A673 (cell line): ENCODE data around the gene ATP6V1C2. TPM values are rescaled to one million over a fixed set of nuclear protein-coding genes. Genes with fewer than 3 reads are reported as not detected.

Experiments
- BruUV-seq: library from RNA; stranded (reverse); fragments of 400-500 nt; replicated peaks from 2 replicates; lab custom pipeline; 2021; lab: Mats Ljungman, UMichigan
- CTCF ChIA-PET: fragments of 300-600 bp; sonication (Branson Sonifier 250); formaldehyde crosslinking; loops from one replicate; lab custom pipeline; 2022; ENCODE audit warnings: antibody characterized with exemption; lab: Charles Lee
- POLR2A ChIA-PET: fragments of 300-600 bp; sonication (Branson Sonifier 250); formaldehyde crosslinking; loops from one replicate; lab custom pipeline; 2022; ENCODE audit warnings: antibody characterized with exemption; ENCODE audit not compliant: low non-redundant PET; lab: Charles Lee
- DNase-seq: peaks from one replicate; pipeline ENCODE4 v3.0.0-alpha.2; 2015; ENCODE audit warnings: low spot score
- H3K27ac ChIP-seq: fragments of 200-600 bp; sonication (generic); 2 replicates; pipeline ENCODE4 v1.5.1; 2016; ENCODE audit warnings: mixed run types, low read depth, mild to moderate bottlenecking, mixed read lengths, antibody characterized with exemption, low read length; ENCODE audit not compliant: poor library complexity, severe bottlenecking
- H3K27me3 ChIP-seq: fragments of 200-600 bp; sonication (generic); replicated peaks from 2 replicates; pipeline ENCODE4 v1.6.1; 2017; ENCODE audit warnings: mixed run types, low read depth, mild to moderate bottlenecking, mixed read lengths, antibody characterized with exemption, low read length; ENCODE audit not compliant: insufficient read depth, poor library complexity
- H3K36me3 ChIP-seq: fragments of 200-600 bp; sonication (generic); 2 replicates; pipeline ENCODE4 v1.6.1; 2016; ENCODE audit warnings: mixed run types, mild to moderate bottlenecking, mixed read lengths, antibody characterized with exemption, low read length; ENCODE audit not compliant: insufficient read depth, poor library complexity, severe bottlenecking
- H3K4me1 ChIP-seq: fragments of 200-600 bp; sonication (generic); 2 replicates; pipeline ENCODE4 v1.6.1; 2017; ENCODE audit warnings: mixed run types, mild to moderate bottlenecking, mixed read lengths, antibody characterized with exemption, low read length; ENCODE audit not compliant: insufficient read depth, poor library complexity, severe bottlenecking
- H3K4me3 ChIP-seq: fragments of 200-600 bp; sonication (generic); 2 replicates; pipeline ENCODE4 v1.5.1; 2016; ENCODE audit warnings: low read depth, mixed run types, mild to moderate bottlenecking, mixed read lengths, low read length; ENCODE audit not compliant: poor library complexity, severe bottlenecking
- H3K9me3 ChIP-seq: fragments of 200-600 bp; sonication (generic); 2 replicates; pipeline ENCODE4 v1.6.1; 2016; ENCODE audit warnings: mixed run types, low read depth, mild to moderate bottlenecking, mixed read lengths, antibody characterized with exemption, low read length; ENCODE audit not compliant: poor library complexity, severe bottlenecking
- EZH2 ChIP-seq: fragments of 200-600 bp; sonication (generic); IDR thresholded peaks from 2 replicates; pipeline ENCODE4 v1.6.1; 2017; ENCODE audit warnings: borderline replicate concordance, low read depth, mild to moderate bottlenecking, mixed read lengths, antibody characterized with exemption, low read length; ENCODE audit not compliant: poor library complexity, severe bottlenecking
- intact Hi-C: fragments of 100-400 bp; cut with micrococcal nuclease; formaldehyde crosslinking; loops from one replicate; pipeline ENCODE4 v1.10.0; 2022; ENCODE audit not compliant: unreplicated experiment
- total RNA-seq: library from RNA; stranded (reverse); gene quantifications from 2 replicates; pipeline ENCODE4 v1.2.3, GENCODE V29; 2021
- TF ChIP-seq, protein P1 (sequence below): fragments of 300-800, 200-600 bp; sonication (generic); conservative IDR thresholded peaks from 2 replicates; pipeline ENCODE4 v1.5.1; 2017; ENCODE audit warnings: low read depth, mild to moderate bottlenecking, antibody characterized with exemption, low read length, moderate library complexity, mixed read lengths

ATP6V1C2 gene
- total RNA-seq, 1 experiment from 2014 or later = not detected

DNA sequence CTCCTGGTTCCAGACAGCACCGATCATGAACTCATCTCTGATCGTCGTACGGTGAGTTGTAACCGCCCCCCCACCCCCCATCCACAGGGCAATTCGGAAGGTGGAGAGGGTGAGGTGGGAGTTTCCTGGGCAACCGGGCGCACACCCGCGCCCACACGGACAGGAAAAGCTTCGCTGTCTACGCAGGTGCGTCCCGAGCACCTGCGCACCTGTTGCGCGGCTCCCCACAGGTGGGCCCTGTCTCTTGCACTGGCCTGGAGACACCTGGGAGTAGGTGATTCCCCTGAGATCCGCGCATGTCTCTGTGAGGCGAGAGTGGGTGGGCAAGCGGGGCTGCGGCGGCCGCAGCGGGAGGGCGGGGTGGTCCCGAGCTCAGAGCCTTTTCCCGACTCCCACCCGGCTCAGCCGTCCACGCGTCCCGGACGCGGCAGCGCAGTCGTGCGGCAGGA is 459 bp upstream of the ATP6V1C2 start:
- intact Hi-C loops = no loop called here
- Histone ChIP-seq H3K36me3 (no peaks in the 10 kb centered on the region), H3K27ac (no peak overlapping the region), H3K27me3 (peaks cover 54% of the 10 kb centered on the region), H3K4me3 (peak overlapping the region; percentile 45), H3K9me3 (no peaks in the 10 kb centered on the region), H3K4me1 (peaks cover 19% of the 10 kb centered on the region)
- ChIA-PET CTCF (no interaction called here), POLR2A (no interaction called here)
- no TSS peak for BruUV-seq
- TF ChIP-seq, protein P1, sequence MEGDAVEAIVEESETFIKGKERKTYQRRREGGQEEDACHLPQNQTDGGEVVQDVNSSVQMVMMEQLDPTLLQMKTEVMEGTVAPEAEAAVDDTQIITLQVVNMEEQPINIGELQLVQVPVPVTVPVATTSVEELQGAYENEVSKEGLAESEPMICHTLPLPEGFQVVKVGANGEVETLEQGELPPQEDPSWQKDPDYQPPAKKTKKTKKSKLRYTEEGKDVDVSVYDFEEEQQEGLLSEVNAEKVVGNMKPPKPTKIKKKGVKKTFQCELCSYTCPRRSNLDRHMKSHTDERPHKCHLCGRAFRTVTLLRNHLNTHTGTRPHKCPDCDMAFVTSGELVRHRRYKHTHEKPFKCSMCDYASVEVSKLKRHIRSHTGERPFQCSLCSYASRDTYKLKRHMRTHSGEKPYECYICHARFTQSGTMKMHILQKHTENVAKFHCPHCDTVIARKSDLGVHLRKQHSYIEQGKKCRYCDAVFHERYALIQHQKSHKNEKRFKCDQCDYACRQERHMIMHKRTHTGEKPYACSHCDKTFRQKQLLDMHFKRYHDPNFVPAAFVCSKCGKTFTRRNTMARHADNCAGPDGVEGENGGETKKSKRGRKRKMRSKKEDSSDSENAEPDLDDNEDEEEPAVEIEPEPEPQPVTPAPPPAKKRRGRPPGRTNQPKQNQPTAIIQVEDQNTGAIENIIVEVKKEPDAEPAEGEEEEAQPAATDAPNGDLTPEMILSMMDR = no peak
- no peak for TF ChIP-seq EZH2
- no peak for DNase-seq

DNA sequence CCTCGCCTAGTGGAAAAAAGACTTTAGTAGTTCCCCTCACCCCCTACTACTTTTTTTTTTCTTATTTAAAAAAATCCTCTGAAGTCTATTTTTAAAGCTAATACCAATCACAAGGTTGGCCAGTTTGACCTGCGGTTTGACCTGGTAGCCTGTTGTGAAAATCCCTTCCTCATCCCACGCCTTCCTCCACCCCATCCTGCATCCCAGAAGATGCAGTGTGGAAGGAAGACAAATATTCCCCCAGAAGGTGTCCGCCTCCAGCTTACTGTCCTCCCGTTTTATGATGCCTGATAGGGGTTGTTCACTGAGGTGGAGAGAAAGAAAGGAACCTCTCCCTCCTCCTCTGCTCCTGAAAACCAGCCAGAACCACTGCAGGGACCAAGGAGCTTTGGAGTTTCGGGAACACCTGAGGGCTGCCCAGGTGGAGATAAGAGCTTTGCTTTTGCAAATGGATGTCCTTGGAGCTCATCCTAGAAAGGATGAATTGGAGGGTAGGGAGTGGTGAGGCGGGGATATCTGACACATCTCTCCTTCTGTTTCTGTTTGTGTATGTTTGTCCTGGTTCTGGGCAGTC is 909 bp downstream of the ATP6V1C2 start:
- ChIA-PET CTCF (no interaction called here), POLR2A (no interaction called here)
- H3K36me3 ChIP-seq = no peaks in the 10 kb centered on the region
- no peaks in the 10 kb centered on the region for H3K9me3 ChIP-seq
- no peak for DNase-seq
- H3K4me3 ChIP-seq = peak overlapping the region; percentile 45
- intact Hi-C loops = no loop called here
- H3K27ac ChIP-seq = no peak overlapping the region
- TF ChIP-seq, protein P1 = no peak
- peak; percentile 48 for TF ChIP-seq EZH2
- H3K27me3 ChIP-seq = peaks cover 54% of the 10 kb centered on the region
- BruUV-seq = no TSS peak
- peaks cover 13% of the 10 kb centered on the region for H3K4me1 ChIP-seq

DNA sequence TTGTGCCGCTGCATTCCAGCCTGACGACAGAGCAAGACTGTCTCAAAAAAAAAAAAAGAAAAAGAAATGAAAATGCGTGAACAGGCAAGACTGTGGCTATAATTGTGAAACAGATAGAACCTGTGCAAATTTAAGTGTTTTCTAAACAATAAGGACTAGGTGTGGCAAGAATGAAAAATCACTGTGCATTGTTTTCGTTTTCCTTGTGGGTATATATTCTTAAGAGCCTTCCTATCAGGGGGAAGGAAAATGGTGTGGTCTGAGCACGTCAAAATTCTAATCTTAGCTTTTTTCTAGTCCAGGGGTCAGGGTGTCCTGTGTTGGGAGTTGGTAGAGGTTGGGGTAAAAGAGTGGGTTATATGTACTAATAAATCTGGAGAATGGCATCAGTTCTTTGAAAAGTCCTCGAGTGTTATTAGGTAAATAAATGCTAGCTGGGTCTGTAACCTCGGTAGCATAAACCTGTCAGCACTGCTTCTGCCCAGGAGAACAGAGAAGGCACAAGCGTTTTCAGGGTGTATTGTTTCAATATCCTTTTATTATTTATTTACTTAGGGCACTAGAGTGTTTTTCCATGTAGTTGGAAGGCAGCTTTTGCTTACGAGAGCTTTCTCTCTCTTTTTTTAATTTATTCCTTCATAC is 11.6 kb downstream of the ATP6V1C2 start:
- H3K27ac ChIP-seq = no peak overlapping the region
- POLR2A ChIA-PET = no interaction called here
- TF ChIP-seq EZH2 = no peak
- TF ChIP-seq, protein P1 = no peak
- no peak for DNase-seq
- H3K4me1 ChIP-seq = no peaks in the 10 kb centered on the region
- CTCF ChIA-PET = no interaction called here
- H3K27me3 ChIP-seq = no peaks in the 10 kb centered on the region
- intact Hi-C loops = no loop called here
- no peaks in the 10 kb centered on the region for H3K36me3 ChIP-seq
- H3K4me3 ChIP-seq = no peak overlapping the region
- BruUV-seq = no TSS peak
- no peaks in the 10 kb centered on the region for H3K9me3 ChIP-seq
